Right forelimb (tissue), 1 donor: ENCODE data around the gene KREMEN2.

Source experiments
- DNase-seq: peaks from one replicate; pipeline ENCODE4 v3.0.0-alpha.2; 2018

KREMEN2 gene

GRCh38 chr16:3007059-3007956 lies 43.2 kb downstream of the KREMEN2 start:
- no peak for DNase-seq

- no peak for DNase-seq
Observed at GRCh38 chr16:3007957-3008689, 44.0 kb downstream of the KREMEN2 start.

- no peak for DNase-seq
Observed at GRCh38 chr16:3008690-3009037, 44.6 kb downstream of the KREMEN2 start.

GRCh38 chr16:3009568-3010390 lies 45.7 kb downstream of the KREMEN2 start:
- no peak for DNase-seq

GRCh38 chr16:3010510-3010909 lies 46.4 kb downstream of the KREMEN2 start:
- no peak for DNase-seq

- DNase-seq, result no peak
Observed at GRCh38 chr16:3012246-3012645, 48.2 kb downstream of the KREMEN2 start.

GRCh38 chr16:3012828-3013420 lies 48.8 kb downstream of the KREMEN2 start, which contains the start of gene CLDN9:
Gene CLDN9, plus strand, starts transcription at chr16:3012923. Its CDS starts 440 bp downstream, at chr16:3013363.
- DNase-seq, result no peak

- no peak for DNase-seq
Observed at GRCh38 chr16:3013491-3013951, 49.4 kb downstream of the KREMEN2 start.

GRCh38 chr16:3013998-3014690 lies 50.1 kb downstream of the KREMEN2 start:
- DNase-seq, result no peak

GRCh38 chr16:3014971-3015370 lies 50.9 kb downstream of the KREMEN2 start:
- no peak for DNase-seq

- DNase-seq, result no peak
Observed at GRCh38 chr16:3015865-3016521, 51.9 kb downstream of the KREMEN2 start.

- no peak for DNase-seq
Observed at GRCh38 chr16:3017344-3017743, 53.3 kb downstream of the KREMEN2 start.
